MCF 10A (cell line): ENCODE measurements around the gene CYFIP1. TPM values are rescaled to one million over a fixed set of nuclear protein-coding genes. Genes with fewer than 3 reads are reported as not detected.

Experiments
- BruUV-seq: library from RNA; stranded (reverse); fragments of 400-500 nt; replicated peaks from 2 replicates; lab custom pipeline; 2021; lab: Mats Ljungman, UMichigan
- CTCF ChIA-PET: fragments of 300-600 bp; sonication (Branson Sonifier 250); formaldehyde crosslinking; extraction: SDS; loops from one replicate; lab custom pipeline; 2021; ENCODE audit warnings: antibody characterized with exemption, inconsistent platforms; lab: Yijun Ruan, JAX
- POLR2A ChIA-PET: fragments of 300-600, 350-650 bp; sonication (Branson Sonifier 250); formaldehyde crosslinking; extraction: SDS; loops from one replicate; lab custom pipeline; 2020; ENCODE audit warnings: antibody characterized with exemption, inconsistent platforms; lab: Yijun Ruan, JAX
- DNase-seq: peaks from one replicate; pipeline ENCODE4 v3.0.0-alpha.2; 2018; ENCODE audit not compliant: unreplicated experiment
- H3K27ac Mint-ChIP-seq: one replicate; pipeline ENCODE4 v1.8.0; 2022; ENCODE audit warnings: mild to moderate bottlenecking, low read depth, mixed read lengths; ENCODE audit not compliant: unreplicated experiment
- H3K27me3 Mint-ChIP-seq: one replicate; pipeline ENCODE4 v1.8.0; 2022; ENCODE audit warnings: mixed read lengths; ENCODE audit not compliant: insufficient read depth, unreplicated experiment
- H3K36me3 Mint-ChIP-seq: one replicate; pipeline ENCODE4 v1.8.0; 2022; ENCODE audit warnings: mild to moderate bottlenecking, moderate library complexity, mixed read lengths; ENCODE audit not compliant: insufficient read depth, unreplicated experiment
- H3K4me1 Mint-ChIP-seq: one replicate; pipeline ENCODE4 v1.8.0; 2022; ENCODE audit warnings: mixed read lengths; ENCODE audit not compliant: insufficient read depth, unreplicated experiment
- H3K4me3 Mint-ChIP-seq: one replicate; pipeline ENCODE4 v1.8.0; 2022; ENCODE audit warnings: mild to moderate bottlenecking, moderate library complexity, mixed read lengths; ENCODE audit not compliant: unreplicated experiment
- H3K9me3 Mint-ChIP-seq: one replicate; pipeline ENCODE4 v1.8.0; 2022; ENCODE audit warnings: mixed read lengths; ENCODE audit not compliant: unreplicated experiment
- CTCF ChIP-seq: fragments of 200-600 bp; IDR thresholded peaks from one replicate; pipeline ENCODE4 v1.8.0; 2022; ENCODE audit warnings: antibody characterized with exemption, mild to moderate bottlenecking; ENCODE audit not compliant: unreplicated experiment
- intact Hi-C: fragments of 100-400 bp; cut with micrococcal nuclease; formaldehyde crosslinking; loops from 2 replicates; pipeline ENCODE4 v1.14.1; 2022
- total RNA-seq: library from RNA; stranded (reverse); gene quantifications from 2 replicates; pipeline ENCODE4 v1.2.3, GENCODE V29; 2022

The CYFIP1 gene
- total RNA-seq, 1 experiment from 2014 or later: 99.1 TPM

GRCh38 chr15:22823495-22824128 lies 156.6 kb downstream of the CYFIP1 start:
- BruUV-seq: no TSS peak
- Mint-ChIP-seq H3K27me3 (no peaks in the 10 kb centered on the region), H3K9me3 (no peaks in the 10 kb centered on the region), H3K27ac (no peak overlapping the region), H3K4me1 (no peaks in the 10 kb centered on the region), H3K36me3 (peaks cover 51% of the 10 kb centered on the region), H3K4me3 (no peak overlapping the region)
- intact Hi-C loops: no loop called here
- no peak for DNase-seq
- no peak for TF ChIP-seq CTCF
- ChIA-PET POLR2A (no interaction called here), CTCF (no interaction called here)

GRCh38 chr15:22819651-22820050 lies 160.5 kb downstream of the CYFIP1 start:
- Mint-ChIP-seq H3K27ac (no peak overlapping the region), H3K4me1 (no peaks in the 10 kb centered on the region), H3K4me3 (no peak overlapping the region), H3K9me3 (no peaks in the 10 kb centered on the region), H3K36me3 (peaks cover 46% of the 10 kb centered on the region), H3K27me3 (no peaks in the 10 kb centered on the region)
- DNase-seq: no peak
- intact Hi-C loops: no loop called here
- ChIA-PET CTCF (no interaction called here), POLR2A (interaction anchor here (0.8 kb wide), 1 partner anchor 18 kb away, joined by 3 read pairs; the partner anchor contains the start of gene NIPA2)
- no peak for TF ChIP-seq CTCF
- BruUV-seq: no TSS peak

Other genes with a start within 250 kb of the CYFIP1 start
- 18.6 and 18.8 TPM in 2 replicates for gene NIPA1, start 193.7 kb downstream of the CYFIP1 start, total RNA-seq
- 50.4 and 51.9 TPM in 2 replicates for gene NIPA2, start 141.7 kb downstream of the CYFIP1 start, total RNA-seq
- 15.7 and 18.2 TPM in 2 replicates for gene TUBGCP5, start 59.2 kb upstream of the CYFIP1 start, total RNA-seq
- not detected in 2 replicates for gene GOLGA6L1, start 156.5 kb upstream of the CYFIP1 start, total RNA-seq